Brain pericyte (primary cell): ENCODE measurements around the gene PDS5A.
"Not testable (repeated sequence)": the region's sequence is repeated elsewhere in the genome, so short reads cannot be mapped to it uniquely, and the experiment has no call there.

Source experiments
- DNase-seq: peaks from one replicate; pipeline ENCODE4 v3.0.0-alpha.2; 2012; ENCODE audit warnings: low read depth, low spot score

Gene PDS5A

GRCh38 chr4:39970671-39971640 is 6.8 kb downstream of the PDS5A start:
- DNase-seq = no peak

- no peak for DNase-seq
Measured at GRCh38 chr4:39963656-39964055, 14.1 kb downstream of the PDS5A start.

GRCh38 chr4:39961311-39961877 is 16.3 kb downstream of the PDS5A start:
- no peak for DNase-seq

- no peak for DNase-seq
Measured at GRCh38 chr4:39950861-39951481, 26.7 kb downstream of the PDS5A start.

GRCh38 chr4:39947963-39948362 is 29.7 kb downstream of the PDS5A start:
- no peak for DNase-seq

GRCh38 chr4:39947417-39947816 is 30.3 kb downstream of the PDS5A start:
- DNase-seq = no peak

GRCh38 chr4:39944245-39944644 is 33.5 kb downstream of the PDS5A start:
- DNase-seq = not testable (repeated sequence)

- no peak for DNase-seq
Measured at GRCh38 chr4:39942507-39942906, 35.2 kb downstream of the PDS5A start.

- DNase-seq = no peak
Measured at GRCh38 chr4:39941682-39942217, 36.0 kb downstream of the PDS5A start.

GRCh38 chr4:39937683-39938268 is 39.9 kb downstream of the PDS5A start:
- no peak for DNase-seq

GRCh38 chr4:39936565-39937418 is 40.9 kb downstream of the PDS5A start:
- no peak for DNase-seq

- DNase-seq = peak; percentile 17
Measured at GRCh38 chr4:39933671-39934590, 43.8 kb downstream of the PDS5A start.

GRCh38 chr4:39932776-39933402 is 44.8 kb downstream of the PDS5A start:
- no peak for DNase-seq

- DNase-seq = no peak
Measured at GRCh38 chr4:39931441-39931901, 46.2 kb downstream of the PDS5A start.

GRCh38 chr4:39928538-39928937 is 49.2 kb downstream of the PDS5A start:
- DNase-seq = no peak

GRCh38 chr4:39924014-39924413 is 53.7 kb downstream of the PDS5A start:
- DNase-seq = no peak

- no peak for DNase-seq
Measured at GRCh38 chr4:39922399-39922798, 55.3 kb downstream of the PDS5A start.

- no peak for DNase-seq
Measured at GRCh38 chr4:39913471-39913870, 64.2 kb downstream of the PDS5A start.

GRCh38 chr4:39910064-39910463 is 67.6 kb downstream of the PDS5A start:
- no peak for DNase-seq
